Measurements from ENCODE around the gene RIPOR3.
"Not testable (repeated sequence)": the region's sequence is repeated elsewhere in the genome, so short reads cannot be mapped to it uniquely, and the experiment has no call there.

RIPOR3 gene

DNA sequence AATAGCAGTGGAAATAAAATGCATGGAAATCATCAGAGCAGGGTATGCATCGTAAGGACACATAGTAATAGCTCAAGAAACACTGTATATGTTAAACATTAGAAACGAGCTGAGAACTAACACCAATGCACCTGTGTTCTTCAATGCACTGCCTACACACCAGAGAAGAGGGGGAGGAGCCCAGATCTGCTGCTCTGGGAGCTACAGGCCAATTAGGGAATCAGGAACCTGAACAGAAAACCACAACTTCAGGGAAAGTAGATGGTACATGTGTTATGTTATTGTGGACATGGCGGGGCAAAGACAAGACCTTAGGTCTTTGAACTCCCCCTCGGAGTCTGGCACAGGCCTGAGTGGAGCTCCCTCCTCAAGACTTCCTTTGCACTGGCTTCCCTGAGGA lies 39.7 kb downstream of the RIPOR3 start:
- no peak for DNase-seq

DNA sequence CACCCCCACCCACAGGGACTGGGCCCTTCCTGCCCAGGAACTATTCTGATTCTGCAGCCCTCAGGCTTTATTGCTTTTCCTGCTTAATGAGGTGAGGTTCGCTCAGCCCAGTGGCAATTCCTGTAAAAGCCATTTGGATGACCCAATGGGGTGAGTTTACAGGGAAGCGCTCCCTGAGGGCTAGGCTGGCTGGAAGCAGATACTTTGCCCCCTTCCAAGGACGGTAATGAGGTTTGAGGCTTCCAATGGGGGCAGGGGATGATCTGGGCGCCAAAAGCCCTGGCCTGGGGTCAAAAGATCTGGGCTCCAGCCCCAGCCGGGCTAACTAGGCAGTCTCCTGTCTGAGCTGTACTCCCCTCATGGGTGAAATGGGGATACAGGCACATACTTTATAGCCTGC lies 41.8 kb downstream of the RIPOR3 start:
- no peak for DNase-seq

DNA sequence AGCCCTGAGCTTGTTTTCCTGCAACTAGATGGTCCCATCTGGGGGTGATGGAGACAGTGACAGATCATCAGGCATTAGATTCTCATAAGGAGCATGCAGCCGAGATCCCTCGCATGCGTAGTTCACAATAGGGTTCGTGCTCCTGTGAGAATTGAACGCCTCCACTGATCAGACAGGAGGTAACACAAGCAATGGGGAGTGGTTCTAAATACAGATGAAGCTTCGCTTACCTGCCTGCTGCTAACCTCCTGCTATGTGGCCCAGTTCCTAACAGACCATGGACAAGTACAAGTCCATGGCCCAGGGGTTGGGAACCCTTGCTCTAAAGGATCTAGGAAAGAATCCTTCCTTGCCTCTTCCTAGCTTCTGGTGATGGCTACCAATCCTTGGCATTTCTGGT lies 42.7 kb downstream of the RIPOR3 start:
- DNase-seq = no peak

DNA sequence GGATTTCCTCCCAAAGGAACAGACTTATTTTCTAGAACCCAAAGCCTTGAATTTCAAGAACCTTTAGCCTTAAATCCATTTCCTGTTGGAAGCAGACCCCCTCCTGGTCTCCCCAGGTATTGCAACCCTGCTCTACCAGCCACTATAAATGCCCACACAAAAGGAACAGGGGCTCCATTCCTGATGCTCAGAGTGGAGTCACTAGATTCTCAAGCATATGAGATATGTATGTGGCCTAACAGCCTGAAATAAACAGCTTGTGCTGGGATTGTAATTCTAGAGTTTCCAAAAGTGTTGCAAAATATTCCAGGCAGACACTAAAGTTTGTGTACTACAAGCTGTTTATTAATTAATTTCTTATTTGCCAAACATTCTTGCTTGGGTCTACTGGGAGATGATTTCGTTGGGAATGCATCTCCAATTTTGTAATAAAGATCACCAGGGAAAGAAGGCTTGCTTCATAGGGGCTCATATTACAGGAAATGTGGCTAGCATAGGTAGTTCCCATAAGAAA lies 44.8 kb downstream of the RIPOR3 start:
- DNase-seq = no peak

DNA sequence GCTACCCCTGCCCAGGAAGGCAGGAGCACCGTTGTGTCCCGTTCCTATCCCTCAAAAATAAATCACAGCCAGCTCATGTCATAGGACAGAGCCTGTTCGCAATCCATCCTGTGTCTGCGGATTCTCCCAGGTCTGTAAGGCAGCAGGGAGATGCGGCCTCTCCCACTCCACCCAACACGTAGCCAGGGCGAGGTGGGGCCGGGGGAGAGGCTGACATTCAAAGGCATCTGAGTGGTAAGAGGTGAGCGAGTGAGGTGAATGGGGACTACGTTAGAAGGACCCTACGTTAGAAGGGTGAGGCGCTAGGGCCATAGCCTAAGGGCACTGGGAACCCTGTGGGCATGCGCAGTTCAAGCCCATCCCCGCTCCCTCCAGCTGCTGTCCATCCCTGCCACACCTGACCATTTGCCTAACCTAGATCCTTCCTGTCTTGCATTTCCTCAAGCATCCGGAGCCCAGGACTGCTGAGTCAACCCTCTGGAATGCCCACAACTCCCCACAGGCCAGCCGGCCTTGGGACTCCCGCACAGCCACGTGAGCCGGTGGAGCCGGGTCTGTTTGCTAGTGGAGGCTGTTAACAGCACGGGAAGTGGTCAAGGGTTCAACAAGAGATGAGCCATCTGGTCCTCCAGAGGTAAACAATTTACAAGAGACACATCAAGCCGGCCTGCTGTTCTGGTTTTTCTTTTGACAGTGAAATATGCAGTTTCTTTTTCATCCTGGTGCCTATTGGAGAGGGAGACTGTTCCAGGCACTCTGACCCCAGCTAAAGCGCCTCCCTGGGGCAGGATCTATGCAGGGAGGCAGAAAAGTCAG lies 45.9 kb downstream of the RIPOR3 start:
- no peak for DNase-seq

DNA sequence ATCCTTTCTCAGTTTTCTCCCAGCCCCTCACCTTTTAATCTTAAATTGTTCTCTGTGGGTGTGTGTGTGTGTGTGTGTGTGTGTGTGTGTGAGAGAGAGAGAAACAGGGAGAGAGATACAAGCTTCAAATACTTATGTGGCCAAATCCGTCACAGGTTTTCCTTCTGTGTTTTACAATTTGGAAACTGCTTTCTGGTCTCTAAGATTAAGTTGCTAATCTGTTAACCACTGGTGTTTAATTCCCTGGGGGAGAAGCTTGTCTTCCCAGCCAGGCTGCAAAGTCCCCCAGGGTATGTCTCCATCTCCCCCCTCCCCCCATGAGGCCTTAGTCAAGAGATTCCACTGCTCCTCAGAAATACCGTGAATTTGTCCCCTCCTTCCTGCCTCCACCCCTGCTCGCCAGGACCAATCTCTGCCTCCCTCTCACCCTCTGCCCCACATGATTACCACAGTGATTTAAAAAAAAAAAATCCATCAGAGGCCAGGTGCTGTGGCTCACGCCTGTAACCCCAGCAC lies 49.0 kb downstream of the RIPOR3 start:
- DNase-seq = no peak

DNA sequence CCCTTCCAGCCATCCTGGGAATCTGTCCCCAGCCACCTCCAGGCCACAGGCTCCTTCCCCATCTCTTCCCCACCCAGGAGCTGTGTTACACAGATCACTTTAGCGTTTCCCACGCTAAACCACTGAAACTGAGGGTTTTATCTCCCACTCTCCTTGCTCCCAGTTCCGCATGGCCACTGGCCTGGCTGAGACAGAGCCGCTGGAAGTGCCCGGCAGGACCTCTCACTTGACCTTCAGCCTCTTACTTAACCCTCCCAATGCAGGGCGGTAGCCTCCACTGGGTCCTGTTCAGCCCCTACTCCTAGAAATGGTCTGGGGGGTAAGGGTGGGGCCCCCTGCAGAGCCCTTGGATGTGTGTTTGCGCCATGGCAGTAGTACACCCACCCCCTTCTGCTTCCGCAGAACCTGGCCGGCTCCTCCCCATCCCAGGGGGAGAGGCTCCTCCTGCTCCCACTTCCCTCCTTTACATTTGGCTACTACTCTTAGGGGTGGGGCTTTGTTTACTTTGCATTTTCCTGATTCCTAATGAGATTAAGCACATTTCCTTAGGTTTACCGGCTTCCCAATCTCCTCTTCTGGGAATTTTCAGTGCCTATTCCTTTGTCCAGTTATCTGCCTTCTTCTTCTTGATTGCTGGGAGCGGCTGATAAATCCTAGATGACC lies 49.6 kb downstream of the RIPOR3 start:
- DNase-seq = not testable (repeated sequence)

DNA sequence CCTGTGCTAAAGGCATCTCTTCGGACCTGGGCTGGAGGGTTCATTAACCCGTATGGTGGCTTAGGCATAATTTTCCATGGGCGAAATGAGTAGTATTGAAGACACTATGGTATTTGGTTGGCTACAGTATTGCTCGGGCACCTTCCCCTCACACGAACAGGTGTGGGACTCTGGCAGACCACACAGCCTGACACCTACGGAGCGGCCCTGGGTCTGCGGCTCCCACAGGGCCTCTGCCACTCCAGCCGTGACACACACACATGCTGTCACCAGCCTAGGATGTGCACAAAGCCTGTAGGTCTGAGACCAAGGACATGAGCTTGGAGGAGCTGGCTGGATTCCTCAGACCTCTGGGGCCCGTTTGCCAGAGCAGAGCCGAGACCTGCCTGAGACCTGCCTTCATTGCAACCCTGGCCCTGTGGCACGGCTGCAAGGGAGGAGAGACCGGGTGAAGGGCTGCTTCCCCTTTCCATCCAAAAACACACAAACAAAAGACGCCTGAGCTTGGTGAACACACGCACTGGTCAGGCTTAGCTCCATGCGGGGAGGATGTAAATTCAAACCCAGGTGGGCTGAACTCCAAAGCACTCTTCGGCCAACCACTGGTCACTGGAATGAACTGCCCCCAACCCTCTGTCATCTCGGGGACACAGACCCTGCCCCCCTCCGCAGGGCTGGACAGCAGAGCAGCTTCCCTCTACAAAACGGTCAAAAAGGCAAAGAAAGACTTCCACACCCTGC lies 51.2 kb downstream of the RIPOR3 start:
- DNase-seq = not testable (repeated sequence)

DNA sequence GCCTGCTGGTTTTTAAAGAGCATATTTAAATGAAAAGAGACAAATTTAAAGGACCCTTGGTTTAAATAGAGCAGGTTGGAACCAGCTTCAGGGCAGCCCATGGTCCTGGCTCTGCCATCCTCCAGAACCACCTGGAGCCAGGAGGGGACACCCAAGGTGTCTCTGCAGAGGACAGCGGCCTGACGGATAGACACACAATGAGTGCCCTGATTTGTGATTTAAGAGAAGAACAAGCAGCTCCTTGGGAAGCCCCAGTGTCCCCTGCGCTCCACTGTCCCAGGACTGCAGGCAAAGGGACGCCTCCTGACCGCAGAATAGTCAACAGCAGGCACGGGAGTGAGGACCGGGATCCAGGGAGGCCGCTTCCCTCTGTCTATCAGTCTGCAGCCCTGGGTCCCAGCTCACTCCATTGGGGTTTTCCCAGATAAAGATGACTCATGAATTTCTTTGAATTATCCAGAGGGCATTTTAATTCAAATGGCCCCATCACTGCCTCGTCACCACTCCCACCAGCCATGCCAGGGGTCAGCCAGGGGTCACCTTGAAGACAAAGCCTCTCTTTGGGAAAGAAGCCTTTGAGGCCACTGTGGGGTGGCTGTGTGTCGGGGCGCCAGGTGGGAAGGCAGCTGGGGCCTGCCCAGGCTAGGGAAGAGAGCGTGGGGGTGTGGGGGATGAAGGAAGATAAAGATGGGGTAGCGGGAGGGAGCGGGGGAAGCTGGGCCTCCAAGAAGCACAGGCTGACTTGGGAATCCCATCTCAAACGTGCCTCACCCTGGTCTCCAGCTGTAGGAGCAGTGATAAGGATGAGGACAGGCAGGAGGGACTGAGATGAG lies 53.1 kb downstream of the RIPOR3 start:
- DNase-seq = not testable (repeated sequence)

DNA sequence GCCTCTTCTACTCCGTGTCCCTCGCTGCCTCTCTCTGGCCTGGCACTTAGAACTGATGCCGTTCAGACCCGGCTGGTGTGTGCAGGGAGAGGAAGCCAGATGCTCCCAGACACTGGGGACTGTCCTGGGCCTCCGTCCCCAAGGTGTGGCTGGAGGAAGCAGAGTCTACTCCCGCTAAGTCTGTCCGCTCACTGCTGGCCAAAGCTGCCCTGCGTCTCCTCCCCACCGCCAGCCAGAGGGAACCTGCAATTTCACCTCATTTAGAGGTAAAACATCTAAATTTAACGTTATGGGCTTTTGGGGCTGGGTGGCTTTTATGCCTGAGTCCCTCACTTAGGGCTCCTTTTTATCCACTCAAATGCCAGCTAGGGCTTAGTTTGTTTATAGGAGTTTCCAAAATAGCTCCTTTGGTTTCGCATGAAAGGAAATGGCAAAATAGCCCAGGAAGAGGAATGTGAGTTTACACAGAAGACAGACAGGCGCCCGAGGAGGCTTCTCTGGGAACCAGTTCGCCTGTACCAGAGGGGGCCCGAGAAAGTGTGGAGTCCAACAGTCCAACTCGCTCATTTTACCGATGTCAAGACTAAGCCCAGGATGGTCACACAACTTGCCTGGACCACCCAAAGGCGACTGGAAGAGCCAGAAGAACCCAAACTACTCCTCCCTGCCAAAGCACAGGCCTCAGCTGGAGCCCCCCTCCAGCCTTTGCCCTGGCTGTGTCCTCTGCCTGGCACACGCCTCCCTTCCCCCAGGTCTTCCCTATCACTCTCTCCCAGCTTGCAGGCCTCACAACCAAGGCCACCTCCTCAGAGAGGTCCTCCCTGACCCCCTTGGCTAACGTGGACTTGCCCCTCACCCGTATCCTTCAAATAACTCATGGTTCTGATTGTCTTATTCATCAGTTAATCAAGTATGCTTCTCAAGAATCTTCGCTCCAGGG lies 54.5 kb downstream of the RIPOR3 start:
- DNase-seq = no peak

DNA sequence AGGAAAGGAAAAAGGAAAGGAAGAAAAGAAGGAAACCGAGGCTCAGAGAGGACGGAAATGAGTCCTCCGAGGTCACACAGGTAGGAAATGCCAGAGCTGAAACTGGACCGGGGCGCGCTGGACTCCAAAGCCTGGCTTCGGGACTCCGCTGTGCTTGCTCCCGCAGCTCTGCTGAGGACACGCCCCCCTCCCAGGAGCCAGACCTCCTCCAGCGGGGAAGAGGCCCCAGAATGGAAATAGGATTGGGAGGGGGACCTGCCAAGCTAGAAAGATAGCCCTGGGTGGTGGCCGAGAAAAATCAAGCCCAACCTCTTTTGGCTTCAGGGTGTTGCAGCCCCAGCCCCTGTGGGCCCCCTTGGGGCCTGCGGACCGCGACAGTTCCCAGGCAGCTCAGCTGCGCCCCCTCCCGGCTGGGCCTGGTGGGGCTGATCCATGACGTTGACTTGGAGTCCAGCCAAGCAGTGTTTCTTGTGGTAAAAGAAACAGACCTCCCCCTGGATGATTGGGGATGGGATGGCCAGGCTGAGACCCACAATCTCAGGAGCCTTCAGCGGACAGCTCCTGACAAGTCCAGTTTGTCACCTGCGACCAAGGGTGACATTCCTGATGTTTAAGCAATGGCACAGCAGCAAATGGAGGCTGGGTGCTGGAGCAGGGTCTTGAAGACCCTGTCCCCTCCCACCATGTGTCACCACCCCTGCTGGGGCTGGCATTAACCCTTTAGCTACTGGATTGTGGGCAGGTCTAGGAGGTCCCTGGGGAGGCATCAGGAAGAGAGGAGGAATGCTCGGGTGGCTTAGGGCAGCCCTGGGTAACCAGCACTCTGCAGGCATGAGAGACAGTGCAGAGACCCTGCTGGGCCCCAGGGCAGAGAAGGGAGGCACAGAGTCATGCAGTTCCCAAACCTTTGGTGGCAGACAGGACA lies 55.4 kb downstream of the RIPOR3 start:
- DNase-seq = peak; percentile 18 to 39

DNA sequence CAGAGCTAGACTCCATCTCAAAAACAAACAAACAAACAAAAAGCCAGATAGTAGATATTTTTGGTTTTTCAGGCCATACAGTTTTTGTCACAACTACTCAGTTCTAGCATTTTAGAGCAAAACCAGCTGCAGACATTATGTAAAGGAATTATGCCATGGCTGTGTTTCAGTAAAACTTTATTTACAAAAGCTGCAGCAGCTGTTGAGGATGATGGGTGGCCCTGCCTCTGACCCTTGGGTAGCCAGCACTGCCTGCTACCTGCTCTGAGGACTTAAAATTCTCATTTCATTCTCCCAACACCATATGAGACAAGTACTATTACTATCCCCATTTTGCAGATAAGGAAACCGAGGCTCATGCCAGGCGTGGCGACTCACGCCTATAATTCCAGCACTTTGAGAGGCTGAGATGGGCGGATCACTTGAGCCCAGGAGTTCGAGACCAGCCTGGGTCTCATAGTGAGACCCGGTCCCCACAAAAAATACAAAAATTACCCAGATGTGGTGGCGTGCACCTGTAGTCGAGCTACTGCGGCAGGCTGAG lies 56.3 kb downstream of the RIPOR3 start:
- no peak for DNase-seq

DNA sequence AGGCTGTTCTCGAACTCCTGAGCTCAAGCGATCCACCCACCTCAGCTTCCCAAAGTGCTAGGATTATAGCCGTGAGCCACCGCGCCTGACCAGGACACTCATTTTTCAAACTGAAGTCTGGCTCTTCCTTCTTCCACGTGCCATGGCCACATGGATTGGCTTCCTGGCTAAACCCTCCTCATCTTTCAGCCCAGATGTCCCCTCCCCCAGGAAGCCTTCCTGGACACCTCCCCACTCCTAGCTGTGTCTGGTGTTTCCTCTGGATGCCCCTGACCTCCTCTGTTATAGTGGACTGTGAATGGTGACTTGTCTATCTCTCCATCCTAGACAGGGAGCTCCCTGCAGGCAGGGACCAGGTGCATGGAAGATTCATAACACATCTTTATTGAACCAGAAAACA lies 57.2 kb downstream of the RIPOR3 start:
- DNase-seq = no peak

DNA sequence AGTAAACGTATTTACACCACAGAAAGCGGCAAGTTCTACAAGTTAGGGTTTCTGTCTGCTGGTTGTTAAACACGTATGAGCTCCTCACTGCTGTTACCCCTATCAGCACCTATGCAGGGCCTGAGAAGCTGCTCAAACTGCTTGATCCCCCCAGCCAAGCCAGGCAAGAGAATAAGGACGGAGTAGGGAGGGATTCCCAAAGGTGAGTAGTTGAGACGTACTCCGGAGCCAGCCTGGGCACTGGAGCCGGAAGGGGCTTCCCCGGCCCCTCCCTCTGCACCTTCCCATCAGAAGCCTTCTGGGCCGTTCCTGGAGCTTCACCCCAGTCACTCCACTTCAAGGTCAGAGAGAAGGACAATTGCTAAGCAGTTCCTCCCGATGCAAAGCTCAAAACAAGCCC lies 58.0 kb downstream of the RIPOR3 start:
- DNase-seq = no peak

DNA sequence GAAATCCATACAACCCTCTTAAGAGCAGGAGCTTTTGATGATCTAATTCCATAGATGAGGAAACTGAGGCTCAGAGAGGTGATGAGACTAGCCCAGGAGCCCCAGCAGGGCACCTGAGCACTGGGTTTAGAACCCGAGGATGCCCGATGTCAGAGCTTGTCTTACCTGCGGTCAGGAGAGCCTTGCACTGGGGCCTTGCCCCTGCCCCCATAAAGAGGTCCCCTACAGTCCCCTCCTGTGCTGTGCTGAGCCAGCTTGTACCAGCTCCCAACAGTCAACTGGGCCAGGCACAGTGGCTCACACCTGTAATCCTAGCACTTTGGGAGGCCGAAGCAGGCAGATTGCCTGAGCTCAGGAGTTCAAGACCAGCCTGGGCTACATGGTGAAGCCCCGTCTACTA lies 58.6 kb downstream of the RIPOR3 start:
- DNase-seq = no peak

DNA sequence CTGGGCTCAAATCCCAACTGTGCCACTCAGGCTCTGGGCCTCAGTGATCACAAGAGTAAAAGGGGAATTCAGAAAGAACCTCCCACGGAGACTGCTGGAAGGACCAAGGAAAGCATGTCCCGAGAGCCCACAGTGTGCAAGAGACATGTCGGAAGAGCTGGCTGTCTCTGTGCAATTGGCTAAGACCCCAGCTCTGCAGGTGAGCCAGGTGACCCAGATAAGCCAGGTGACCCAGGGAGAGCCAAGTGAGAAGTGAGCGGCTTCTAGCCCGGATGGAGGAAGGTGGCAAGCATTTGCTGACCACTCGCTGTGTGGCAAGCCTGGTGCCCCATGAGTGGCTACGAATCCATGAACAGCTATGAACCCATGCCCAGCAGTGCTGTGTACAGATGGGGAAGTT lies 59.1 kb downstream of the RIPOR3 start:
- DNase-seq = no peak

DNA sequence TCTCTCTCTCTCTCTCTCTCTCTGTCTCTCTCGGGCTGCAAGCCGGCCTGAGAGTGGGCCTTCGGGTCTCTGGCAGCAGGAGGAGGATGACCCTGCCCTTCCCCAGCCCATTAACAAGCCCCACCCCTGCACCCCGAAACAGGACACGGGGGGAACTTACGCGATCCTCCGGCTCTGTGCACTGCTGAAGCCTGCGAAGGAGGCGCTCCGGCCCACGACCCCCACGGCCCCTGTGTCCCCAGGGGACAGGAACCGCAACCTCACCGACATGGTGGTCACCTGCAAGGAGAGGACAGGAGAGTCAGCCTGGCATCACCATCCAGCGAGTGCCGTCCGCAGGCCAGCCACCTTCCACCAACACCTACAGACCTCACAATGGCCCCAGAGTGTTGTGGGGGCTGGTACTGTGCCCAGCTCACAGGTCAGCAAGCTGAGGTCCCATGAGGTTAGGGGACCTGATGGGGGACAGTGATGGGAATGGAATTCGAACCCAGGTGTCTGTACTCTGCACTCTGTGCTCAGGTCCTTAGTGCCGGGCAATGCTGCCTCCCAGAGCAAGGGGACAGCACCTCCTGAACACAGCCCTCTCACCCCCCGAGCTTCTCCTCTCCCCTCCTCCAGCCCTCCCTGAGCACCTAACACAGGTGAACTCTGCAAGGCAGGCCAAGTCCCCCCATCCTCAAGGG lies 60.6 kb downstream of the RIPOR3 start:
- no peak for DNase-seq

DNA sequence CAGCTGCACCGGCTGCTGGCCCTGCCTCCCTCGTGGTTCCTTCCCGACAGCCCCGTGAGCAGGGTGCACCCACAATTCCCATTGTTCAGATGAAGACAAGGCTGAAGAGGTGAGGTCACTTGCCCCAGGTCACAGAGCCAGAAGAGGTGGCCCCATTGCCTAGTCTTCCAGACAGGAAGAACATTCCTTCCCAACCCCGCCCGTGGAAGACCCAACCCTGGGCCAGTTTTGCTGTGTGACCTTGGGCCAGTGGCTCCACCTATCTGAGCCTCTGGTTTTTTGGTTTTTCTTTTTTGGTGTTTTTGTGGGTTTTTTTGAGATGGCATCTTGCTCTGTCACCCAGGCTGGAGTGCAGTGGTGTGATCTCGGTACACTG lies 61.7 kb downstream of the RIPOR3 start:
- DNase-seq = no peak

All from activated CD4-positive, alpha-beta T cell treated with anti-CD3 and anti-CD28 coated beads for 4 hours (primary cell).